C4-2B (cell line): ENCODE data around the gene CLDN9.

Experiments used
- H3K27ac ChIP-seq: fragments of 450-650 bp; 2 replicates; pipeline ENCODE4 v1.5.1; 2017
- CTCF ChIP-seq: fragments of 450-650 bp; conservative IDR thresholded peaks from 2 replicates; pipeline ENCODE4 v1.5.1; 2017; ENCODE audit warnings: mild to moderate bottlenecking
- ZFX ChIP-seq: fragments of 450-650 bp; IDR thresholded peaks from 2 replicates; pipeline ENCODE4 v1.6.1; 2017

The CLDN9 gene

GRCh38 chr16:2976201-2976600 is 36.5 kb upstream of the CLDN9 start:
- H3K27ac ChIP-seq = peak overlapping the region; percentile 94; the same call in 1 of the 2 replicates
- TF ChIP-seq ZFX (no peak), CTCF (no peak)

- no peak for TF ChIP-seq ZFX
- no peak for TF ChIP-seq CTCF
- H3K27ac ChIP-seq = peak overlapping the region; percentile 94
These were observed 36.0 kb upstream of the CLDN9 start for GRCh38 chr16:2976673-2977072.

- H3K27ac ChIP-seq = peak overlapping the region; percentile 94
- TF ChIP-seq ZFX = no peak
- TF ChIP-seq CTCF = no peak
These were observed 35.3 kb upstream of the CLDN9 start for GRCh38 chr16:2977440-2977839.

- TF ChIP-seq ZFX = peak; percentile 10; the same call in 1 of the 2 replicates
- TF ChIP-seq CTCF = no peak
- peak overlapping the region; percentile 94 for H3K27ac ChIP-seq
These were observed 33.0 kb upstream of the CLDN9 start for GRCh38 chr16:2979669-2980226.

- peak; percentile 80; the same call in 1 of the 2 replicates for TF ChIP-seq ZFX
- no peak for TF ChIP-seq CTCF
- peak within 1 kb of the TSS; percentile 94 for H3K27ac ChIP-seq
These were observed 32.2 kb upstream of the CLDN9 start, which contains the start of gene PKMYT1 for GRCh38 chr16:2980227-2981176. Gene PKMYT1 (minus strand): TSS chr16:2980446. CDS start chr16:2979657, 789 bp downstream.

GRCh38 chr16:2981177-2981898 is 31.4 kb upstream of the CLDN9 start:
- no peak for TF ChIP-seq CTCF
- TF ChIP-seq ZFX = no peak

More at GRCh38 chr16:2981177-2981898, 31.4 kb upstream of the CLDN9 start:
- peak overlapping the region; percentile 94 for H3K27ac ChIP-seq
